Right lobe of liver (tissue), 6 donors: Measurements from ENCODE around the gene GALNT1. TPM values are rescaled to one million over a fixed set of nuclear protein-coding genes. Genes with fewer than 3 reads are reported as not detected.
A peak's percentile ranks its signal among the peaks of the same experiment; 100 is the strongest.

Experiments
- ATAC-seq, 4 donors: fragments of 200-7000 bp; cut with Tn5 transposase; one replicate each; pipeline ENCODE4 v1.9.1; 2020; ENCODE audit warnings: mild to moderate bottlenecking in 4 of 4, moderate library complexity in 4 of 4
- DNase-seq, 3 donors: peaks; one replicate each; pipeline ENCODE4 v3.0.0-alpha.2; 2020
- H3K27ac ChIP-seq, 3 donors: fragments of 200-600 bp; one replicate each; pipeline ENCODE4 v1.8.0; 2022
- H3K27me3 ChIP-seq, 2 donors: fragments of 200-600 bp; one replicate each; pipeline ENCODE4 v1.8.0; 2022
- H3K36me3 ChIP-seq, 4 donors: fragments of 200-600 bp; sonication (generic) in 1 of 4; one replicate each; pipeline versions ENCODE4 v1.5.1 to v1.8.0; 2017 to 2022; ENCODE audit warnings: control low read depth in 1 of 4
- H3K4me1 ChIP-seq, 4 donors: fragments of 200-600 bp; sonication (generic) in 1 of 4; one replicate each; pipeline versions ENCODE4 v1.5.1 to v1.8.0; 2017 to 2022; ENCODE audit warnings: control low read depth in 1 of 4
- H3K4me3 ChIP-seq, 3 donors: fragments of 200-600 bp; one replicate each; pipeline ENCODE4 v1.8.0; 2022
- H3K9me3 ChIP-seq, 4 donors: fragments of 200-600 bp; sonication (generic) in 1 of 4; one replicate each; pipeline versions ENCODE4 v1.5.1 to v1.8.0; 2017 to 2022; ENCODE audit warnings: control low read depth in 1 of 4
- CTCF ChIP-seq, 4 donors: fragments of 200-600 bp in 3 of 4; fragments of 450-650 bp in 1 of 4; IDR thresholded peaks; one replicate each; pipeline versions ENCODE4 v1.5.1 to v1.8.0; 2016 to 2022; ENCODE audit warnings: antibody characterized with exemption in 4 of 4, mild to moderate bottlenecking in 2 of 4
- POLR2A ChIP-seq: fragments of 450-650 bp; IDR thresholded peaks from one replicate; pipeline ENCODE4 v1.6.1; 2017; ENCODE audit warnings: antibody characterized with exemption, mild to moderate bottlenecking
- WGBS: methylation state at CpG from one replicate; pipeline ENCODE4 v1.1.6; 2018; ENCODE audit warnings: low coverage, low lambda C conversion rate; ENCODE audit not compliant: insufficient coverage; ENCODE audit errors: missing lambda C conversion rate; 5-methylcytosine and 5-hydroxymethylcytosine counted together
- intact Hi-C, 2 donors: fragments of 100-400 bp; cut with DNase I; formaldehyde crosslinking; loops; one replicate each; pipeline versions ENCODE4 v1.11.2 to v1.14.1; 2022
- total RNA-seq, 6 experiments: library from RNA; depleted of rRNA in 2 of 6; stranded (reverse); fragments of >200 nt in 2 of 6; fragmentation: NEBNext Ultra II Directional in 3 of 6; extraction: Animal tissue kit (Norgen Biotek cat#: 25700) in 3 of 6; gene quantifications; one replicate each; pipeline versions ENCODE4 v1.1.0 to v1.2.4, GENCODE V29; 2016 to 2023
- donor health status: DM: no; HTN: yes; CAD: no.
- donor health status: DM: no; HTN: no; CAD: no.
- donor health status: DM: no; HTN: no; CAD: no.
- donor health status: DM: no; HTN: yes; CAD: no.
- donor health status: DM: no; HTN: yes; CAD: no.

The GALNT1 gene
- total RNA-seq, 6 experiments from 2014 or later, result 28.0 to 47.4 (median 40.4) TPM

- TF ChIP-seq POLR2A, result no peak
- TF ChIP-seq CTCF (IDR thresholded peaks at IDR 0.05), result no peak
- Histone ChIP-seq H3K27me3 (no peaks in the 10 kb centered on the region), H3K9me3 (no peaks in the 10 kb centered on the region), H3K27ac (no peak overlapping the region), H3K4me1 (no peaks in the 10 kb centered on the region), H3K36me3 (peaks cover 0 to 4% (median 1%) of the 10 kb centered on the region in 4 donors), H3K4me3 (no peak overlapping the region)
- no peak for DNase-seq
- WGBS, result 97% methylated on average over 3 of the region's 3 CpGs
- no peak for ATAC-seq
- intact Hi-C loops, result no loop called here
Observed at GRCh38 chr18:35692866-35693265, 111.3 kb downstream of the GALNT1 start.

GRCh38 chr18:35693829-35694228 is 112.3 kb downstream of the GALNT1 start:
- no peak overlapping the region for H3K27ac ChIP-seq
- 87% methylated on average over 4 of the region's 4 CpGs for WGBS
- H3K27me3 ChIP-seq, result no peaks in the 10 kb centered on the region
- peaks cover 0 to 4% (median 1%) of the 10 kb centered on the region in 4 donors for H3K36me3 ChIP-seq
- no peaks in the 10 kb centered on the region for H3K4me1 ChIP-seq
- no peak overlapping the region for H3K4me3 ChIP-seq
- TF ChIP-seq CTCF (IDR thresholded peaks at IDR 0.05), result no peak
- TF ChIP-seq POLR2A, result no peak
- H3K9me3 ChIP-seq, result no peaks in the 10 kb centered on the region
- no peak for DNase-seq
- intact Hi-C loops, result no loop called here
- no peak for ATAC-seq

GRCh38 chr18:35694808-35695207 is 113.3 kb downstream of the GALNT1 start:
- Histone ChIP-seq H3K36me3 (peaks cover 0 to 2% (median under 1%) of the 10 kb centered on the region in 4 donors), H3K27ac (no peak overlapping the region), H3K4me1 (no peaks in the 10 kb centered on the region), H3K27me3 (no peaks in the 10 kb centered on the region), H3K9me3 (no peaks in the 10 kb centered on the region), H3K4me3 (no peak overlapping the region)
- no peak for TF ChIP-seq CTCF (IDR thresholded peaks at IDR 0.05)
- DNase-seq (no peak), ATAC-seq (no peak)
- 86% methylated on average over 2 of the region's 2 CpGs for WGBS
- intact Hi-C loops, result no loop called here

GRCh38 chr18:35695384-35695783 is 113.8 kb downstream of the GALNT1 start:
- no peak for TF ChIP-seq CTCF (IDR thresholded peaks at IDR 0.05)
- TF ChIP-seq POLR2A, result no peak
- Histone ChIP-seq H3K4me3 (no peak overlapping the region), H3K4me1 (no peaks in the 10 kb centered on the region), H3K36me3 (peaks cover 0 to 2% (median 0%) of the 10 kb centered on the region in 4 donors), H3K9me3 (no peaks in the 10 kb centered on the region), H3K27me3 (no peaks in the 10 kb centered on the region), H3K27ac (no peak overlapping the region)
- ATAC-seq (no peak), DNase-seq (no peak)
- WGBS, result 100% methylated on average over 1 of the region's 1 CpG
- intact Hi-C loops, result no loop called here

- Histone ChIP-seq H3K27me3 (no peaks in the 10 kb centered on the region), H3K36me3 (peaks cover 0 to 2% (median 0%) of the 10 kb centered on the region in 4 donors), H3K4me1 (no peaks in the 10 kb centered on the region), H3K4me3 (no peak overlapping the region), H3K9me3 (no peaks in the 10 kb centered on the region), H3K27ac (no peak overlapping the region)
- TF ChIP-seq POLR2A (no peak), CTCF (IDR thresholded peaks at IDR 0.05) (no peak)
- ATAC-seq (peak in 3 of 4 donors; percentile 24 to 71 (median 32)), DNase-seq (peak in 2 of 3 donors; percentile 55 to 56)
- 82% methylated on average over 8 of the region's 8 CpGs for whole genome bisulfite sequencing
- intact Hi-C loops, result no loop called here
Observed at GRCh38 chr18:35695803-35696202, 114.3 kb downstream of the GALNT1 start.
